ENCODE data around the gene PTGER2. TPM values are rescaled to one million over a fixed set of nuclear protein-coding genes. Genes with fewer than 3 reads are reported as not detected.

Gene PTGER2
- total and polyA plus RNA-seq, 2 of the 8 experiments (the other 6 are each of a cell fraction or from before 2014, with no cell fraction given), result 1.2 TPM

GRCh38 chr14:52269100-52269499, 45.0 kb upstream of the PTGER2 start (continued):
- TF ChIP-seq CHD7 (IDR thresholded peaks at IDR 0.05; ENCODE audit: insufficient replicate concordance, low read length), result no peak
